Hepatocyte (in vitro differentiated cells): Measurements from ENCODE around the gene ANO4.

Experiments used
- EZH2 ChIP-seq: fragments of 200-600 bp; sonication (generic); IDR thresholded peaks from 2 replicates; pipeline ENCODE4 v1.6.1; 2016; ENCODE audit warnings: antibody characterized with exemption, mild to moderate bottlenecking, borderline replicate concordance
- EZH2phosphoT487 ChIP-seq: fragments of 200-600 bp; sonication (generic); IDR thresholded peaks from one replicate; pipeline ENCODE4 v1.6.1; 2018; ENCODE audit warnings: antibody characterized with exemption, mild to moderate bottlenecking, low read depth, moderate library complexity; ENCODE audit not compliant: unreplicated experiment, severe bottlenecking
- TF ChIP-seq, protein P1 (sequence below): fragments of 200-600 bp; sonication (generic); IDR thresholded peaks from 2 replicates; pipeline ENCODE4 v1.5.1; 2016; ENCODE audit warnings: antibody characterized with exemption, mild to moderate bottlenecking; ENCODE audit not compliant: poor library complexity

DNA sequence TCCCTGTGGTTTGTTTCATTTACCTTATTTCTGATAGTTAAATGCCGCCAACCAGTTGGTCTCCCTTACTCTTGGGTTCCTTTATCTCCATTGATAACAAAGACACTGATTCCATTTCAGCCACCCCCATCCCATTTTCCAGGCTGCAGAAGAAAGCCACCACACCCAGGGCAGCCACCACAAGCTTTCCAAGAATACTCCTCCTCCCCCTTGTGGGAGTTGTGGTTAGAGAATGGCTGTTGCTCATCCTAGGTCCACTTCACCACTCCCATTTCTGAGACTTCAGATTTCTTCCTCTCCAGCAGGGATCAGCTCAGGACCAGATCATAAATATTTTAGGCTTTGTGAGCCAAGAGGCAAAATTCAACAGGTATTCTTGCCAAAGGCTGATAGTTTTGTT lies 73.9 kb downstream of the ANO4 start:
- TF ChIP-seq, protein P1, sequence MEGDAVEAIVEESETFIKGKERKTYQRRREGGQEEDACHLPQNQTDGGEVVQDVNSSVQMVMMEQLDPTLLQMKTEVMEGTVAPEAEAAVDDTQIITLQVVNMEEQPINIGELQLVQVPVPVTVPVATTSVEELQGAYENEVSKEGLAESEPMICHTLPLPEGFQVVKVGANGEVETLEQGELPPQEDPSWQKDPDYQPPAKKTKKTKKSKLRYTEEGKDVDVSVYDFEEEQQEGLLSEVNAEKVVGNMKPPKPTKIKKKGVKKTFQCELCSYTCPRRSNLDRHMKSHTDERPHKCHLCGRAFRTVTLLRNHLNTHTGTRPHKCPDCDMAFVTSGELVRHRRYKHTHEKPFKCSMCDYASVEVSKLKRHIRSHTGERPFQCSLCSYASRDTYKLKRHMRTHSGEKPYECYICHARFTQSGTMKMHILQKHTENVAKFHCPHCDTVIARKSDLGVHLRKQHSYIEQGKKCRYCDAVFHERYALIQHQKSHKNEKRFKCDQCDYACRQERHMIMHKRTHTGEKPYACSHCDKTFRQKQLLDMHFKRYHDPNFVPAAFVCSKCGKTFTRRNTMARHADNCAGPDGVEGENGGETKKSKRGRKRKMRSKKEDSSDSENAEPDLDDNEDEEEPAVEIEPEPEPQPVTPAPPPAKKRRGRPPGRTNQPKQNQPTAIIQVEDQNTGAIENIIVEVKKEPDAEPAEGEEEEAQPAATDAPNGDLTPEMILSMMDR: no peak
- TF ChIP-seq EZH2 (no peak), EZH2phosphoT487 (no peak)
